Bronchial epithelial cell (primary cell): ENCODE data around the gene CLEC10A. TPM values are rescaled to one million over a fixed set of nuclear protein-coding genes. Genes with fewer than 3 reads are reported as not detected.
A peak's percentile ranks its signal among the peaks of the same experiment; 100 is the strongest.

Source experiments
- DNase-seq: peaks from one replicate; pipeline ENCODE4 v3.0.0-alpha.2; 2010; ENCODE audit warnings: low read depth
- FAIRE-seq: peaks from 2 replicates; lab custom pipeline; 2011; peaks lifted over from hg19 to GRCh38; lab: Jason Lieb, UNC
- H3K27me3 ChIP-seq: 2 replicates; pipeline ENCODE4 v1.5.1; 2011; ENCODE audit warnings: low read length; ENCODE audit not compliant: control insufficient read depth, insufficient read depth
- H3K36me3 ChIP-seq: 2 replicates; pipeline ENCODE4 v1.5.1; 2011; ENCODE audit warnings: low read length; ENCODE audit not compliant: control insufficient read depth, insufficient read depth
- H3K4me3 ChIP-seq: 2 replicates; pipeline ENCODE4 v1.5.1; 2011; ENCODE audit warnings: mild to moderate bottlenecking, low read depth, low read length, control low read depth
- total RNA-seq: library from RNA; depleted of rRNA; stranded (reverse); fragments of >200 nt; gene quantifications from 2 replicates; pipeline ENCODE4 v1.2.1, GENCODE V29; 2014
- TF ChIP-seq, protein P1 (sequence below): IDR thresholded peaks from 2 replicates; pipeline ENCODE4 v1.5.1; 2011; ENCODE audit warnings: mild to moderate bottlenecking, moderate library complexity, low read length, control low read depth, inconsistent platforms; ENCODE audit not compliant: insufficient read depth, severe bottlenecking

The CLEC10A gene
- total RNA-seq, 1 donor from 2014 or later = not detected

DNA sequence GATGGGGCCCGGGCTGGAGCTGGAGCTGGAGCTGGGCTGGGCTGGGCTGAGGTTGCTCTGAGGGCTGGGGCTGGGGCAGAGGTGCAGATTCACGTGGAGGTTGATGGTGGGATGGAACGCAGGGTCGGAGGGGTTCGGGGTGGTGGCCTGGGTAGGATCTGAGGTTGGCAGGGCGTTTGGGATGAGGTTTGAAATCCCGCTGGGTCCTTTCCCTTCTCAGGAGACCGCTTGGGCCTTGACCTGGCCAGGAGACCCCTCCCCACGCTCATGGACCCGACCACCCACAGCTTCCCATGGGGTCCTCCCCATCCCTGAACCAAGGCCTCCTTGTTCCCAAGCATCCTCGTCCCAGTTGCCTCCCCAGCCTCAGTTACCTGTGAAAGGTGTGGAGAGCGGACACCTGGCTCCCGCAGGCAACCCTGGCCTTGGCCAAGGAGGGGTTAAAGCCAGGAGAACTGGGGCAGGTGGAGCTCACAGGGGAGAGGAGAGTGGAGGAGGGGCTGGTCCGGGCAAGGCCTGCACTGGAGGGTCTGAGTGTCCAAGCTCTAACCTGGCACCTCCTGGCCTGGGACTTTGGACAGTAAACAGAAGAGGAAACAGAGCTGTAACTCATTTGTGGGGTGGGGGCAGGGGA lies 34.3 kb upstream of the CLEC10A start, which contains the start of gene ASGR2:
Gene ASGR2, minus strand, starts transcription at position 582 of the 634 bp plus-strand sequence. CDS start 582 bp downstream, outside the sequence.
- Histone ChIP-seq H3K27me3 (no peaks in the 10 kb centered on the region), H3K36me3 (no peaks in the 10 kb centered on the region), H3K4me3 (no peak within 1 kb of the TSS)
- FAIRE-seq (no peak), DNase-seq (no peak)
- TF ChIP-seq, protein P1, sequence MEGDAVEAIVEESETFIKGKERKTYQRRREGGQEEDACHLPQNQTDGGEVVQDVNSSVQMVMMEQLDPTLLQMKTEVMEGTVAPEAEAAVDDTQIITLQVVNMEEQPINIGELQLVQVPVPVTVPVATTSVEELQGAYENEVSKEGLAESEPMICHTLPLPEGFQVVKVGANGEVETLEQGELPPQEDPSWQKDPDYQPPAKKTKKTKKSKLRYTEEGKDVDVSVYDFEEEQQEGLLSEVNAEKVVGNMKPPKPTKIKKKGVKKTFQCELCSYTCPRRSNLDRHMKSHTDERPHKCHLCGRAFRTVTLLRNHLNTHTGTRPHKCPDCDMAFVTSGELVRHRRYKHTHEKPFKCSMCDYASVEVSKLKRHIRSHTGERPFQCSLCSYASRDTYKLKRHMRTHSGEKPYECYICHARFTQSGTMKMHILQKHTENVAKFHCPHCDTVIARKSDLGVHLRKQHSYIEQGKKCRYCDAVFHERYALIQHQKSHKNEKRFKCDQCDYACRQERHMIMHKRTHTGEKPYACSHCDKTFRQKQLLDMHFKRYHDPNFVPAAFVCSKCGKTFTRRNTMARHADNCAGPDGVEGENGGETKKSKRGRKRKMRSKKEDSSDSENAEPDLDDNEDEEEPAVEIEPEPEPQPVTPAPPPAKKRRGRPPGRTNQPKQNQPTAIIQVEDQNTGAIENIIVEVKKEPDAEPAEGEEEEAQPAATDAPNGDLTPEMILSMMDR = no peak

DNA sequence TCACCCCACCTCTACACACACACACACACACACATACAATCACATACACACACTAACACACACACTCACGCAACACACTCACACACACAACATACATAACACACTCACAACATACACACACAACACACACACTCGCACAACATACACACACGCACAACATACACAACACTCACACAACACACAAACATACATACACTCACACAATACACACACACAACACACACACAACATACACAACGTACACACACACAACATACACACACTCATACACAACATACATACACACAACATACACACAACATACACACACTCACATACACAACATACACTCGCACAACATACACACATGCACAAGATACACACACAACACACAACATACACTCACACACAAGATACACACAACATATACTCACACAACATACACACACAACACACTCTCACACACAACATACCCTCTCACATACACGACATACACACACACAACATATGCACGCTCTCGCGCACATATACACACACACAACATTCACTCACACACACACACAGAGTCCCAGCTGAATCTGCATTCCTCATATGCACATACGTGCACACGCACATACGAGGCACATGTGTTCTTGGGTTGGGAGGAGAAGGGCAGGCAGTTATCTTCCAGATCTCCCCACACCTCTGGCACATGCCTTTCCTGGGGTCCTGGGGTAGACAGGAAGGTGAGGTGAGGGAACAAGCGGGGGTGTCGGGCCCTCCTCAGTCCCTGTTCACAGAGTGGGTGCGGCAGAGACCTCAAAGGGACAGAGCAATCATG lies 33.4 kb upstream of the CLEC10A start:
- FAIRE-seq (peak; percentile 98), DNase-seq (no peak)
- Histone ChIP-seq H3K4me3 (no peak overlapping the region), H3K27me3 (no peaks in the 10 kb centered on the region), H3K36me3 (no peaks in the 10 kb centered on the region)
- TF ChIP-seq, protein P1 = no peak

DNA sequence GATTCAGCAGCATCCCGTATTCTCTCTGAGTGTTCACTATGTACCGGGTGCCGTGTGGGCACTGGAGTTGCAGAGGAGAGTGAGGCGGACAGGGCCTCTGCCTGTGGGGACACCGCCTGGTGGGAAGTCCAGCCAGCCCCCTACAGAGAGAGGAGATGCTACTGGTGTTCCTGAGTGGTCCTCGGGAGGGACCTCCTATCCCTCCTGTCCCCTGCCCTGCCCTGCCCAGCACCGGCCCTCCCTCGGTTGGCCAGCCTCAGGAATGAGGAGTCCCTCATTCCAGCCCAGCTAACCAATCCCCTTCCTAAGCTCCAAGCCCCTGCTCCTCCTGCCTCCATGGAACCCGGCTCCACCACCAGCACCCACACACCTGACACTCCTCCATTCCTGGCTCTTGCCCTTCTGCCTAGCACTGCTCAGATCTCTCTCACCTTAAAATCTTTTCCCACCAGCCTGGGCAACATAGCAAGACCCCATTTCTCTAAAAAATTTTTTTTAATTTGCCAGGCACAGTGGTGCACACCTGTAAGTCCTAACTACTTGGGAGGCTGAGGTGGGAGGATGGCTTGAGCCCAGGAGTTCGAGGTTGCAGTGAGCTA lies 32.6 kb upstream of the CLEC10A start:
- TF ChIP-seq, protein P1 = no peak
- FAIRE-seq (no peak), DNase-seq (no peak)
- H3K27me3 ChIP-seq = no peaks in the 10 kb centered on the region
- H3K4me3 ChIP-seq = no peak overlapping the region
- H3K36me3 ChIP-seq = no peaks in the 10 kb centered on the region

DNA sequence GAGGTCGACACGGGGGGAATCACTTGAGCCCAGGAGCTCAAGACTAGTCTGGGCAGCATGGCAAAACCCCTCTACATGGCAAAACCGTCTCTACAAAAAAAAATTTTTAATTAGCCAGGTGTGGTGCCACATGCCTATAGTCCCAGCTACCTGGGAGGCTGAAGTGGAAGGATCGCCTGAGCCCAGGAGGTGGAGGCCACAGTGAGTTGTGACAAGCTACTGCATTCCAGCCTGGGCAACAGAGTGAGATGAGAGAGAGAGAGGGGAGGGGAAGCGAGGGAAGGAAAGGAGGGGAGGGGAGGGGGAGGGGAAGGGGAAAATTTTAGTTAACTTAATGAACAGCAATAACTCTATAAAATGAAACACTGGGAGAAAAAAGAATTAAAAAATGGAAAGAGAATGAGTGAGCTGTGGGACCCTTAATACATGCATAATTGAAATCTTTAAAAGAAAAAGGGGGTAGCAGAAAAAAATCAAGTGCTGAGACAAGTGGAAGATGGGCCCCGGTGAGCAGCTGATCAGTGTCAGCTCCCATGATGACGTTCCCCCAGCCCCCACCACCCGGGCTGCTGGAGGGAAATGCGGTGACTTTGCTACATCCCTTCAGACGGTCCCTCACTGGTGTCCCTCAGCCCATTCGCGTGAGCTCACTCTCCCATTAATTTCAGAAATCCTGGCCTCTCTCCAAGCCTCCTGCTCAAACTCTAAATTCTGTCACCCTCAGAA lies 31.9 kb upstream of the CLEC10A start:
- H3K36me3 ChIP-seq = no peaks in the 10 kb centered on the region
- DNase-seq (no peak), FAIRE-seq (no peak)
- H3K27me3 ChIP-seq = no peaks in the 10 kb centered on the region
- H3K4me3 ChIP-seq = no peak overlapping the region
- TF ChIP-seq, protein P1 = no peak

DNA sequence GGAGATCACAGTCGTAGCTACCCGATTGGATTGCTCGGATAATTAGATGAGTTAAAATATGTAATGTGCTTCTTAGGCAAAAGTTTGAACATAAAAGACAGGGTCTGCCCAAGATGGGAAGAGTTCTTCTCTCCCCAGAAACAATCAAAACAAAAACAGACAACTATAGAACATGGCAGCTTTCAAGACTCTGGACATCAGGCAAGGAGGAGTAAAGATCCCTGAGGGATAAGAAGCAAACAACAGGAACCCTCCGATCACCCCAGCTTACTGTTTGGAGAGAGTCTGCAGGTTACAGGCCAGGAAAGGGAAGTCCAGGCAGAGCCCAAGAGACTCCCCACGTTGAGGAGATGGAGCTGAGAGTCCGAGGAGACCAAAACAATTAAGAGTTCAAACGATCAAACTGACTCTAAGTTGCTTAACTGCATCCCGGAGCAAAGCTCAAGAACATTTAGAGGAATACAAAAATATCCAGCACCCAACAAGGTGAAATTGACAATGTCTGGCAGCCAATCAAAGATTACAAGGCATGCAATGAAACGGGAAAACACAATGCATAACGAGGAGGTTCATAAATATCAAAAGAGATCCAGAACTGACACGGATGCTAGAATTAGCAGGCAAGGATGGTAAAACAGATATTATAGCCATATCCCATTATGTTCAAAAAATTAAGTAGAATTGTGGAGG lies 30.7 kb upstream of the CLEC10A start:
- Histone ChIP-seq H3K27me3 (no peaks in the 10 kb centered on the region), H3K36me3 (no peaks in the 10 kb centered on the region), H3K4me3 (no peak overlapping the region)
- FAIRE-seq = peak; percentile 43
- TF ChIP-seq, protein P1 = no peak
- DNase-seq = no peak
